PFSK-1 (cell line): Measurements from ENCODE around the gene KCTD1.

ENCODE experiments used
- POLR2AphosphoS5 ChIP-seq: IDR thresholded peaks from 2 replicates; pipeline ENCODE4 v1.6.1; 2012; ENCODE audit warnings: low read depth, mild to moderate bottlenecking, control low read depth, low read length, moderate library complexity
- SIN3A ChIP-seq: IDR thresholded peaks from 2 replicates; pipeline ENCODE4 v1.6.1; 2012; ENCODE audit warnings: mild to moderate bottlenecking, low read length, moderate library complexity, borderline replicate concordance; ENCODE audit not compliant: insufficient read depth
- TAF1 ChIP-seq: IDR thresholded peaks from 2 replicates; pipeline ENCODE4 v1.6.1; 2012; ENCODE audit warnings: low read length, control low read depth, borderline replicate concordance; ENCODE audit not compliant: insufficient read depth
- TF ChIP-seq, protein P1 (sequence below), 2 experiments: IDR thresholded peaks; 2 replicates each; pipeline versions ENCODE4 v1.6.1 to v1.8.0; 2011 to 2012; ENCODE audit warnings: low read depth in 2 of 2, low read length in 2 of 2, control low read depth in 1 of 2, inconsistent platforms in 1 of 2, mild to moderate bottlenecking in 1 of 2, moderate library complexity in 1 of 2; ENCODE audit not compliant: insufficient read depth in 1 of 2

DNA sequence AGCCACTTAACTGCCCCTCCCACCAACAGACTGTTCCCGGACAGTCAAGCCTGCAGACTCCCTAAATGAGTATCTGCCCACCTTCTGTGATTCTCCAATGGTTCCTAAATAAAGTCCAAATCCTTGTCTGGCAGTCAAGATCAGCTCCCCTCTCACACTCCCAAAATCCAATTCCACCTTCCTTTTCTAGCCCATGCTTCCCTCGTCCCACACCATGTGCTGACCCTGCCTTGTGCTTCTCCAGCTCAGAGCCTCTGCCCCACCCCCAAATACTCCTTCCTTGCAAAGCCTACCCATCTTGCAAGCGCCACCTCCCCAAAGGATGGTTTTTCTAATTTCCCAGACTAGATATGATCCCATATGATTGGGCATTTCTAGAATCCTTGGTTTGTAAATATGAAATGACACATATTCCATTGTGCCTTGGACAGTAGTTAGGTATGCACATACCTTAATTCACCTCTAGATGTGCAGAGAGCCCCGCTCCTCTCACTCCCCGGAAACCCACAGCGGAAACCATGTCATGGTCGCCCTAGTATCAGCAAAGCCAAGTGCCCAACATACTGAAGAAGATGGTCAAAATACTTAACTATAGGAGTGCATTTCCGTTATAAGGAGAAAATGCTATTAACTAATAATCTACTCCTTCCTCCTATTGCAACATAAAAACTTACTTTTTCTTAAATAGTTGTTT, 97.2 kb downstream of the KCTD1 start:
- no peak for TF ChIP-seq POLR2AphosphoS5
- no peak for TF ChIP-seq TAF1
- TF ChIP-seq, protein P1, sequence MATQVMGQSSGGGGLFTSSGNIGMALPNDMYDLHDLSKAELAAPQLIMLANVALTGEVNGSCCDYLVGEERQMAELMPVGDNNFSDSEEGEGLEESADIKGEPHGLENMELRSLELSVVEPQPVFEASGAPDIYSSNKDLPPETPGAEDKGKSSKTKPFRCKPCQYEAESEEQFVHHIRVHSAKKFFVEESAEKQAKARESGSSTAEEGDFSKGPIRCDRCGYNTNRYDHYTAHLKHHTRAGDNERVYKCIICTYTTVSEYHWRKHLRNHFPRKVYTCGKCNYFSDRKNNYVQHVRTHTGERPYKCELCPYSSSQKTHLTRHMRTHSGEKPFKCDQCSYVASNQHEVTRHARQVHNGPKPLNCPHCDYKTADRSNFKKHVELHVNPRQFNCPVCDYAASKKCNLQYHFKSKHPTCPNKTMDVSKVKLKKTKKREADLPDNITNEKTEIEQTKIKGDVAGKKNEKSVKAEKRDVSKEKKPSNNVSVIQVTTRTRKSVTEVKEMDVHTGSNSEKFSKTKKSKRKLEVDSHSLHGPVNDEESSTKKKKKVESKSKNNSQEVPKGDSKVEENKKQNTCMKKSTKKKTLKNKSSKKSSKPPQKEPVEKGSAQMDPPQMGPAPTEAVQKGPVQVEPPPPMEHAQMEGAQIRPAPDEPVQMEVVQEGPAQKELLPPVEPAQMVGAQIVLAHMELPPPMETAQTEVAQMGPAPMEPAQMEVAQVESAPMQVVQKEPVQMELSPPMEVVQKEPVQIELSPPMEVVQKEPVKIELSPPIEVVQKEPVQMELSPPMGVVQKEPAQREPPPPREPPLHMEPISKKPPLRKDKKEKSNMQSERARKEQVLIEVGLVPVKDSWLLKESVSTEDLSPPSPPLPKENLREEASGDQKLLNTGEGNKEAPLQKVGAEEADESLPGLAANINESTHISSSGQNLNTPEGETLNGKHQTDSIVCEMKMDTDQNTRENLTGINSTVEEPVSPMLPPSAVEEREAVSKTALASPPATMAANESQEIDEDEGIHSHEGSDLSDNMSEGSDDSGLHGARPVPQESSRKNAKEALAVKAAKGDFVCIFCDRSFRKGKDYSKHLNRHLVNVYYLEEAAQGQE (IDR thresholded peaks at IDR 0.05; ENCODE audit: insufficient read depth in 1 of 2, low read depth in 2 of 2, low read length in 2 of 2): no peak
- no peak for TF ChIP-seq SIN3A
